PC-3 (cell line): ENCODE measurements around the gene DYNC1I1.

Experiments
- EZH2 ChIP-seq: fragments of 300-600 bp; sonication (generic); IDR thresholded peaks from one replicate; pipeline ENCODE4 v1.6.1; 2017; ENCODE audit warnings: antibody characterized with exemption, mild to moderate bottlenecking, low read length; ENCODE audit not compliant: unreplicated experiment
- EZH2phosphoT487 ChIP-seq: fragments of 300-600 bp; sonication (generic); IDR thresholded peaks from 2 replicates; pipeline ENCODE4 v1.6.1; 2018; ENCODE audit warnings: mild to moderate bottlenecking, antibody characterized with exemption, low read length, borderline replicate concordance
- TF ChIP-seq, protein P1 (sequence below): fragments of 300-600 bp; sonication (generic); conservative IDR thresholded peaks from 2 replicates; pipeline ENCODE4 v1.5.1; 2017; ENCODE audit warnings: antibody characterized with exemption, low read depth, mild to moderate bottlenecking, low read length

DNA sequence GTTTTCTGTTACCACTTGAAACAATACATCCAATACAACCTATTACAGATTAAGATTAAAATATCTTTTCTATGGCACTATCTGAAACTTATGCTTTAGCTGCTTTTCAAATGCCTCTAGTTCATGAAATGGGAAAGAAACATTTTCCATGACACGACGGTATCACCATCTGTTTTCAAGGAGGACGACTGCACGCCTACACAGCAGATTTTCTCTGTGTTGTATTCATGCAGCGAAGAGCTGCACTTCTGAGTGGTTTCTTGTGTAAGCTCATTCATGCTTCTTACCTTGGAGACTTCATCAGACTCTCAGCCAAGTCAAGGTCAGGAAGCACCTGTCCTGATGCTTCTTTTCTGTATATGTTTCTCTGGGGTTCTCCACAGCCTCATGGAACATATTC lies 179.2 kb downstream of the DYNC1I1 start:
- TF ChIP-seq, protein P1, sequence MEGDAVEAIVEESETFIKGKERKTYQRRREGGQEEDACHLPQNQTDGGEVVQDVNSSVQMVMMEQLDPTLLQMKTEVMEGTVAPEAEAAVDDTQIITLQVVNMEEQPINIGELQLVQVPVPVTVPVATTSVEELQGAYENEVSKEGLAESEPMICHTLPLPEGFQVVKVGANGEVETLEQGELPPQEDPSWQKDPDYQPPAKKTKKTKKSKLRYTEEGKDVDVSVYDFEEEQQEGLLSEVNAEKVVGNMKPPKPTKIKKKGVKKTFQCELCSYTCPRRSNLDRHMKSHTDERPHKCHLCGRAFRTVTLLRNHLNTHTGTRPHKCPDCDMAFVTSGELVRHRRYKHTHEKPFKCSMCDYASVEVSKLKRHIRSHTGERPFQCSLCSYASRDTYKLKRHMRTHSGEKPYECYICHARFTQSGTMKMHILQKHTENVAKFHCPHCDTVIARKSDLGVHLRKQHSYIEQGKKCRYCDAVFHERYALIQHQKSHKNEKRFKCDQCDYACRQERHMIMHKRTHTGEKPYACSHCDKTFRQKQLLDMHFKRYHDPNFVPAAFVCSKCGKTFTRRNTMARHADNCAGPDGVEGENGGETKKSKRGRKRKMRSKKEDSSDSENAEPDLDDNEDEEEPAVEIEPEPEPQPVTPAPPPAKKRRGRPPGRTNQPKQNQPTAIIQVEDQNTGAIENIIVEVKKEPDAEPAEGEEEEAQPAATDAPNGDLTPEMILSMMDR, result no peak
- TF ChIP-seq EZH2phosphoT487 (no peak), EZH2 (no peak)
